Calu3 (cell line): ENCODE results near the gene KIF23. TPM values are rescaled to one million over a fixed set of nuclear protein-coding genes. Genes with fewer than 3 reads are reported as not detected.

Experiments
- BruUV-seq: library from RNA; stranded (reverse); fragments of 400-500 nt; replicated peaks from 2 replicates; lab custom pipeline; 2021; lab: Mats Ljungman, UMichigan
- CTCF ChIA-PET: fragments of 300-600 bp; sonication (Branson Sonifier 250); formaldehyde crosslinking; loops from one replicate; lab custom pipeline; 2022; ENCODE audit warnings: antibody characterized with exemption; lab: Charles Lee
- DNase-seq: peaks from one replicate; pipeline ENCODE4 v3.0.0; 2022
- H3K27ac Mint-ChIP-seq: one replicate; pipeline ENCODE4 v1.8.0; 2022; ENCODE audit warnings: mixed read lengths; ENCODE audit not compliant: unreplicated experiment
- H3K27me3 Mint-ChIP-seq: one replicate; pipeline ENCODE4 v1.8.0; 2022; ENCODE audit warnings: mixed read lengths; ENCODE audit not compliant: unreplicated experiment
- H3K36me3 Mint-ChIP-seq: one replicate; pipeline ENCODE4 v1.8.0; 2022; ENCODE audit warnings: mild to moderate bottlenecking, moderate library complexity, mixed read lengths; ENCODE audit not compliant: insufficient read depth, unreplicated experiment
- H3K4me1 Mint-ChIP-seq: one replicate; pipeline ENCODE4 v1.8.0; 2022; ENCODE audit warnings: mild to moderate bottlenecking, low read depth, mixed read lengths; ENCODE audit not compliant: unreplicated experiment
- H3K4me3 Mint-ChIP-seq: one replicate; pipeline ENCODE4 v1.8.0; 2022; ENCODE audit warnings: mild to moderate bottlenecking, low read depth, moderate library complexity, mixed read lengths; ENCODE audit not compliant: unreplicated experiment
- H3K9me3 Mint-ChIP-seq: one replicate; pipeline ENCODE4 v1.8.0; 2022; ENCODE audit warnings: low read depth, mixed read lengths; ENCODE audit not compliant: unreplicated experiment
- CTCF ChIP-seq: fragments of 200-600 bp; IDR thresholded peaks from one replicate; pipeline ENCODE4 v1.8.0; 2022; ENCODE audit warnings: antibody characterized with exemption; ENCODE audit not compliant: unreplicated experiment
- intact Hi-C: fragments of 100-400 bp; cut with micrococcal nuclease; formaldehyde crosslinking; loops from one replicate; pipeline ENCODE4 v1.10.0; 2022; ENCODE audit not compliant: unreplicated experiment
- total RNA-seq: library from RNA; stranded (reverse); gene quantifications from 2 replicates; pipeline ENCODE4 v1.2.3, GENCODE V29; 2022

Gene KIF23
- total RNA-seq, 1 experiment from 2014 or later, result 108 TPM

- H3K4me1 Mint-ChIP-seq, result peaks cover 42% of the 10 kb centered on the region
- no peak for TF ChIP-seq CTCF
- no TSS peak for BruUV-seq
- DNase-seq, result no peak
- H3K27me3 Mint-ChIP-seq, result no peaks in the 10 kb centered on the region
- intact Hi-C loops, result loop anchor here (2.0 to 10.0 kb wide), 8 partner anchors 42 to 1007 kb away; partner anchors contain the start of gene TLE3
- H3K36me3 Mint-ChIP-seq, result peaks cover 14% of the 10 kb centered on the region
- CTCF ChIA-PET, result interaction anchor here (1.0 kb wide), 1 partner anchor 618 kb away, joined by 3 read pairs; the partner anchor contains the start of gene TLE3
- H3K4me3 Mint-ChIP-seq, result no peak overlapping the region
- H3K27ac Mint-ChIP-seq, result peak overlapping the region; percentile 56
- peaks cover 3% of the 10 kb centered on the region for H3K9me3 Mint-ChIP-seq
These were observed 65.8 kb downstream of the KIF23 start for GRCh38 chr15:69479971-69480370.

- intact Hi-C loops, result loop anchor here (2.0 to 5.0 kb wide), 2 partner anchors 76 to 96 kb away; no protein-coding TSS in a partner anchor
These were observed 66.8 kb downstream of the KIF23 start for GRCh38 chr15:69480932-69481331.

GRCh38 chr15:69482686-69483256 is 68.6 kb downstream of the KIF23 start:
- Mint-ChIP-seq H3K27me3 (no peaks in the 10 kb centered on the region), H3K27ac (no peak overlapping the region), H3K4me3 (no peak overlapping the region), H3K36me3 (peaks cover 14% of the 10 kb centered on the region), H3K4me1 (peaks cover 35% of the 10 kb centered on the region), H3K9me3 (peaks cover 3% of the 10 kb centered on the region)
- DNase-seq, result peak; percentile 43
- no peak for TF ChIP-seq CTCF
- BruUV-seq, result no TSS peak
- CTCF ChIA-PET, result interaction anchor here (0.6 to 1.5 kb wide), 2 partner anchors 14 to 74 kb away, joined by 3 read pairs; no protein-coding TSS in a partner anchor
- intact Hi-C loops, result loop anchor here (5.0 kb wide), 1 partner anchor 95 kb away; no protein-coding TSS in a partner anchor

More at GRCh38 chr15:69480932-69481331, 66.8 kb downstream of the KIF23 start:
- H3K4me3 Mint-ChIP-seq, result no peak overlapping the region
- peaks cover 35% of the 10 kb centered on the region for H3K4me1 Mint-ChIP-seq
- H3K27ac Mint-ChIP-seq, result no peak overlapping the region
- H3K27me3 Mint-ChIP-seq, result no peaks in the 10 kb centered on the region
- H3K36me3 Mint-ChIP-seq, result peaks cover 14% of the 10 kb centered on the region
- no peak for TF ChIP-seq CTCF
- no TSS peak for BruUV-seq
- DNase-seq, result peak; percentile 78
- peaks cover 3% of the 10 kb centered on the region for H3K9me3 Mint-ChIP-seq
- CTCF ChIA-PET, result interaction anchor here (0.6 to 1.4 kb wide), 15 partner anchors 10 to 1106 kb away, joined by 3 to 7 read pairs (median 4); partner anchors contain the start of gene TLE3

- H3K4me3 Mint-ChIP-seq, result no peak overlapping the region
- TF ChIP-seq CTCF, result no peak
- peaks cover 5% of the 10 kb centered on the region for H3K27me3 Mint-ChIP-seq
- no peak for DNase-seq
- H3K36me3 Mint-ChIP-seq, result peaks cover 14% of the 10 kb centered on the region
- no peaks in the 10 kb centered on the region for H3K9me3 Mint-ChIP-seq
- H3K4me1 Mint-ChIP-seq, result peaks cover 28% of the 10 kb centered on the region
- no peak overlapping the region for H3K27ac Mint-ChIP-seq
- no TSS peak for BruUV-seq
- CTCF ChIA-PET, result no interaction called here
- intact Hi-C loops, result loop anchor here (5.0 kb wide), 1 partner anchor 92 kb away; no protein-coding TSS in a partner anchor
These were observed 70.7 kb downstream of the KIF23 start for GRCh38 chr15:69484837-69485236.
